Panc1 (cell line): ENCODE data around the gene ROMO1. TPM values are rescaled to one million over a fixed set of nuclear protein-coding genes. Genes with fewer than 3 reads are reported as not detected.

Experiments
- ATAC-seq: fragments of 200-7000 bp; cut with Tn5 transposase; 2 replicates; pipeline ENCODE4 v1.9.1; 2020; ENCODE audit warnings: mild to moderate bottlenecking, moderate library complexity
- BruUV-seq: library from RNA; stranded (reverse); fragments of 400-500 nt; replicated peaks from 2 replicates; lab custom pipeline; 2021; lab: Mats Ljungman, UMichigan
- CTCF ChIA-PET: fragments of 300-600 bp; sonication (Branson Sonifier 250); formaldehyde crosslinking; loops from one replicate; lab custom pipeline; 2022; ENCODE audit warnings: antibody characterized with exemption; lab: Charles Lee
- POLR2A ChIA-PET: fragments of 300-600 bp; sonication (Branson Sonifier 250); formaldehyde crosslinking; loops from one replicate; lab custom pipeline; 2022; ENCODE audit warnings: antibody characterized with exemption; lab: Charles Lee
- DNase-seq: peaks from one replicate; pipeline ENCODE4 v3.0.0-alpha.2; 2010; ENCODE audit warnings: low read depth, low spot score
- H3K27ac ChIP-seq: 2 replicates; pipeline ENCODE4 v1.5.1; 2011; ENCODE audit warnings: mild to moderate bottlenecking, low read length, inconsistent platforms
- H3K27me3 ChIP-seq: fragments of 200-500 bp; sonication (Bioruptor generic); 2 replicates; pipeline ENCODE4 v1.6.0; 2014; ENCODE audit warnings: low read length, inconsistent platforms; ENCODE audit not compliant: control insufficient read depth, insufficient read depth
- H3K36me3 ChIP-seq: fragments of 200-500 bp; sonication (Bioruptor generic); 2 replicates; pipeline ENCODE4 v1.5.1; 2014; ENCODE audit warnings: inconsistent platforms, mild to moderate bottlenecking, low read length, moderate library complexity; ENCODE audit not compliant: control insufficient read depth, insufficient read depth
- H3K4me1 ChIP-seq: 2 replicates; pipeline ENCODE4 v1.5.1; 2011; ENCODE audit warnings: inconsistent platforms, mild to moderate bottlenecking, low read length, moderate library complexity; ENCODE audit not compliant: control insufficient read depth, insufficient read depth
- H3K4me3 ChIP-seq, 2 experiments: 2 replicates each; pipeline ENCODE4 v1.5.1; 2011 to 2012; ENCODE audit warnings: low read depth in 2 of 2, low read length in 2 of 2, mild to moderate bottlenecking in 2 of 2, inconsistent platforms in 1 of 2, moderate library complexity in 1 of 2
- H3K9me3 ChIP-seq: fragments of 200-500 bp; sonication (Bioruptor generic); 2 replicates; pipeline ENCODE4 v1.5.1; 2014; ENCODE audit warnings: low read depth, mild to moderate bottlenecking, inconsistent platforms, low read length, moderate library complexity; ENCODE audit not compliant: control insufficient read depth, insufficient read depth
- POLR2AphosphoS5 ChIP-seq: IDR thresholded peaks from 2 replicates; pipeline ENCODE4 v1.6.1; 2012; ENCODE audit warnings: mild to moderate bottlenecking, low read depth, low read length, moderate library complexity
- SIN3A ChIP-seq: IDR thresholded peaks from 2 replicates; pipeline ENCODE4 v1.6.1; 2012; ENCODE audit warnings: low read depth, mild to moderate bottlenecking, low read length, moderate library complexity, borderline replicate concordance; ENCODE audit not compliant: insufficient read depth
- TCF7L2 ChIP-seq: IDR thresholded peaks from 2 replicates; pipeline ENCODE4 v1.6.1; 2011; ENCODE audit warnings: mild to moderate bottlenecking, low read depth, low read length, inconsistent platforms
- in situ Hi-C: cut with HindIII; loops from 2 replicates; pipeline ENCODE4 v1.10.0; 2016; ENCODE audit warnings: low sequenced_read_pairs, low pct_unique_long_range_greater_than_20kb
- intact Hi-C: fragments of 100-400 bp; cut with micrococcal nuclease; formaldehyde crosslinking; loops from one replicate; pipeline ENCODE4 v1.10.0; 2022; ENCODE audit not compliant: unreplicated experiment
- total RNA-seq: library from RNA; stranded (reverse); gene quantifications from one replicate; pipeline ENCODE4 v1.2.1, GENCODE V29; 2021; ENCODE audit not compliant: unreplicated experiment
- TF ChIP-seq, protein P1 (sequence below): fragments of 450-650 bp; IDR thresholded peaks from 2 replicates; pipeline ENCODE4 v1.5.1; 2017; ENCODE audit warnings: mild to moderate bottlenecking
- TF ChIP-seq, protein P2 (sequence below), 2 experiments: IDR thresholded peaks; 2 replicates each; pipeline ENCODE4 v1.6.1; 2011 to 2012; ENCODE audit warnings: low read depth in 2 of 2, control low read depth in 1 of 2, low read length in 1 of 2, mild to moderate bottlenecking in 1 of 2, moderate library complexity in 1 of 2; ENCODE audit not compliant: insufficient read depth in 1 of 2

ROMO1 gene
- total RNA-seq, 1 experiment from 2014 or later: 319 TPM

DNA sequence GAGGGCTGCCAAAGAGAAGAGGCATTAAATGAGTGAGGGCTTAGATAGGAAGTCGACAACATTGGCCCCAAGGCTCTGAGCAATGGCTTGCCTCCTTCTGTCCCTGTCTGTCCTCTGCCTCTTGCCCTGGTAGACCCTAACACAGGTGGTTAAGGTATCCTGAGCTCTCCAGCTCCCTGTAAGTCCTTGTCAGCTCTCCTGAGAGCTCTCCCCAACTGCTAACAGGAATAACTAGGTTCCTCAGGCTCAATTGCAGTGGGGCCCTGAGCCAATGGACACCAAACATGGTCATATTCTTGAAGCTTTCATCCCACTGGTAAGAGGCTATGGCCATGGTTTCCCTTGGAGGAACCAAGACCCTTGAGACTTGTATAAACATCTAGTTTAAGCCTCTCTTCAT, 29.5 kb upstream of the ROMO1 start:
- Histone ChIP-seq H3K27me3 (no peaks in the 10 kb centered on the region), H3K36me3 (peaks cover 5% of the 10 kb centered on the region; the same call in 1 of the 2 replicates), H3K9me3 (no peaks in the 10 kb centered on the region), H3K4me1 (no peaks in the 10 kb centered on the region), H3K4me3 (no peak overlapping the region), H3K27ac (no peak overlapping the region)
- POLR2A ChIA-PET: no interaction called here
- no TSS peak for BruUV-seq
- DNase-seq (no peak), ATAC-seq (no peak)
- CTCF ChIA-PET: interaction anchor here (0.6 kb wide), 1 partner anchor 10 kb away, joined by 3 read pairs; no protein-coding TSS in a partner anchor
- intact Hi-C loops (no loop called here), in situ Hi-C loops (no loop called here)
- TF ChIP-seq TCF7L2: no peak
- TF ChIP-seq, protein P1, sequence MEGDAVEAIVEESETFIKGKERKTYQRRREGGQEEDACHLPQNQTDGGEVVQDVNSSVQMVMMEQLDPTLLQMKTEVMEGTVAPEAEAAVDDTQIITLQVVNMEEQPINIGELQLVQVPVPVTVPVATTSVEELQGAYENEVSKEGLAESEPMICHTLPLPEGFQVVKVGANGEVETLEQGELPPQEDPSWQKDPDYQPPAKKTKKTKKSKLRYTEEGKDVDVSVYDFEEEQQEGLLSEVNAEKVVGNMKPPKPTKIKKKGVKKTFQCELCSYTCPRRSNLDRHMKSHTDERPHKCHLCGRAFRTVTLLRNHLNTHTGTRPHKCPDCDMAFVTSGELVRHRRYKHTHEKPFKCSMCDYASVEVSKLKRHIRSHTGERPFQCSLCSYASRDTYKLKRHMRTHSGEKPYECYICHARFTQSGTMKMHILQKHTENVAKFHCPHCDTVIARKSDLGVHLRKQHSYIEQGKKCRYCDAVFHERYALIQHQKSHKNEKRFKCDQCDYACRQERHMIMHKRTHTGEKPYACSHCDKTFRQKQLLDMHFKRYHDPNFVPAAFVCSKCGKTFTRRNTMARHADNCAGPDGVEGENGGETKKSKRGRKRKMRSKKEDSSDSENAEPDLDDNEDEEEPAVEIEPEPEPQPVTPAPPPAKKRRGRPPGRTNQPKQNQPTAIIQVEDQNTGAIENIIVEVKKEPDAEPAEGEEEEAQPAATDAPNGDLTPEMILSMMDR: no peak
- TF ChIP-seq, protein P2, sequence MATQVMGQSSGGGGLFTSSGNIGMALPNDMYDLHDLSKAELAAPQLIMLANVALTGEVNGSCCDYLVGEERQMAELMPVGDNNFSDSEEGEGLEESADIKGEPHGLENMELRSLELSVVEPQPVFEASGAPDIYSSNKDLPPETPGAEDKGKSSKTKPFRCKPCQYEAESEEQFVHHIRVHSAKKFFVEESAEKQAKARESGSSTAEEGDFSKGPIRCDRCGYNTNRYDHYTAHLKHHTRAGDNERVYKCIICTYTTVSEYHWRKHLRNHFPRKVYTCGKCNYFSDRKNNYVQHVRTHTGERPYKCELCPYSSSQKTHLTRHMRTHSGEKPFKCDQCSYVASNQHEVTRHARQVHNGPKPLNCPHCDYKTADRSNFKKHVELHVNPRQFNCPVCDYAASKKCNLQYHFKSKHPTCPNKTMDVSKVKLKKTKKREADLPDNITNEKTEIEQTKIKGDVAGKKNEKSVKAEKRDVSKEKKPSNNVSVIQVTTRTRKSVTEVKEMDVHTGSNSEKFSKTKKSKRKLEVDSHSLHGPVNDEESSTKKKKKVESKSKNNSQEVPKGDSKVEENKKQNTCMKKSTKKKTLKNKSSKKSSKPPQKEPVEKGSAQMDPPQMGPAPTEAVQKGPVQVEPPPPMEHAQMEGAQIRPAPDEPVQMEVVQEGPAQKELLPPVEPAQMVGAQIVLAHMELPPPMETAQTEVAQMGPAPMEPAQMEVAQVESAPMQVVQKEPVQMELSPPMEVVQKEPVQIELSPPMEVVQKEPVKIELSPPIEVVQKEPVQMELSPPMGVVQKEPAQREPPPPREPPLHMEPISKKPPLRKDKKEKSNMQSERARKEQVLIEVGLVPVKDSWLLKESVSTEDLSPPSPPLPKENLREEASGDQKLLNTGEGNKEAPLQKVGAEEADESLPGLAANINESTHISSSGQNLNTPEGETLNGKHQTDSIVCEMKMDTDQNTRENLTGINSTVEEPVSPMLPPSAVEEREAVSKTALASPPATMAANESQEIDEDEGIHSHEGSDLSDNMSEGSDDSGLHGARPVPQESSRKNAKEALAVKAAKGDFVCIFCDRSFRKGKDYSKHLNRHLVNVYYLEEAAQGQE (IDR thresholded peaks at IDR 0.05; ENCODE audit: insufficient read depth in 1 of 2, low read depth in 2 of 2, low read length in 1 of 2): no peak
- TF ChIP-seq POLR2AphosphoS5: no peak
- no peak for TF ChIP-seq SIN3A

DNA sequence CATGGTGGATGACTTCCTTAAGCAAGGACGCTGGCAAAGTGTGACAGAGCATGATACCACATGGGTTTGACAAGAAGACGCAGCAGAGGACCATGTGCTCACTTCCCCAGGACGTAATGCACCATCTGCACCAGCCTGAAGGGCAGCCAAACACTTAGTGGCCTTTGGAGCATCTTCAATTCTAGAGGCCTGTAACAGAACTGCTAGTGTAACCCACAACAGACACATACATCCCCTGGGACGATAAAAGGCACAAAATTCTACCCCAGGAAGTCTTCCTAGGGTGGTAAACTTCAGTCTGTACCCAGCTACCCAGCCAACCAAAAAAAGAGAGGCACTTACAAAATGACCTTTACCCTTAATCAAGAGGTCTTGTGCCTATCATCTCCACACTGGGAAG, 25.3 kb upstream of the ROMO1 start:
- ATAC-seq: no peak
- Histone ChIP-seq H3K4me1 (no peaks in the 10 kb centered on the region), H3K36me3 (0 out of 2 replicates have a peak, but pooled peaks cover 2% of the 10 kb centered on the region), H3K4me3 (no peak overlapping the region), H3K27ac (no peak overlapping the region), H3K9me3 (no peaks in the 10 kb centered on the region), H3K27me3 (no peaks in the 10 kb centered on the region)
- TF ChIP-seq, protein P2 (IDR thresholded peaks at IDR 0.05; ENCODE audit: insufficient read depth in 1 of 2, low read depth in 2 of 2, low read length in 1 of 2): no peak
- no peak for TF ChIP-seq TCF7L2
- TF ChIP-seq SIN3A: no peak
- no peak for TF ChIP-seq POLR2AphosphoS5
- TF ChIP-seq, protein P1: no peak
- intact Hi-C loops (no loop called here), in situ Hi-C loops (no loop called here)
- DNase-seq: no peak
- POLR2A ChIA-PET: interaction anchor here (0.6 kb wide), 1 partner anchor 20 kb away, joined by 8 read pairs; no protein-coding TSS in a partner anchor
- BruUV-seq: no TSS peak
- CTCF ChIA-PET: no interaction called here
